ENCODE data around the gene CPPED1.

CPPED1 gene

DNA sequence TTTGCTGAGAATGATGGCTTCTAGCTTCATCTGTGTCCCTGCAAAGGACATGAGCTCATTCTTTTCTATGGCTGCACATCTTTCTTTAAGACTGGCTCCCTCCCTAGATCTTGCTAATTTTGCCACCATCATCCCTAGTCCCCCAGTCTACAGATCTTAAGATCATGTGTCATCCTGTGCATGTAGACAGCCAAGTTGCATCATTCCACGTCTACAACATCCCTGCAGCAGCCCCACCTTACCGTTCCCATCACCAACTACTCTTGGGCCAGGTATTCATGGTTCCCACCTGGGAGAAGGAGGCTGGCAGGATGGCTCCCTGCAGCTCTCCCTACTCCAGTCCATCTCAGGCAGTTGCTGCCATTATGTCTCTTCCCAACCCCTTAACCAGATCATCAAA lies 12.3 kb downstream of the CPPED1 start:
- Histone ChIP-seq H3K36me3 (ENCODE audit: control insufficient read depth, low read length) (no peaks in the 10 kb centered on the region), H3K27ac (ENCODE audit: low read depth, low read length) (no peak overlapping the region), H4K20me1 (ENCODE audit: control insufficient read depth, insufficient read depth, low read depth, low read length) (no peaks in the 10 kb centered on the region), H3K4me1 (ENCODE audit: control insufficient read depth, low read length) (no peaks in the 10 kb centered on the region), H3K9me3 (ENCODE audit: control insufficient read depth, insufficient read depth, low read length) (no peaks in the 10 kb centered on the region), H3K79me2 (ENCODE audit: control insufficient read depth, low read length) (no peaks in the 10 kb centered on the region), H3K27me3 (ENCODE audit: control insufficient read depth, low read length) (no peaks in the 10 kb centered on the region), H3F3A (ENCODE audit: control insufficient read depth, insufficient read depth) (no peaks in the 10 kb centered on the region), H3K4me3 (ENCODE audit: low read length) (no peak overlapping the region), H3K4me2 (ENCODE audit: low read length) (no peak overlapping the region), H3K9me2 (replicated peaks; ENCODE audit: control insufficient read depth, low read length) (no peaks in the 10 kb centered on the region)
- TF ChIP-seq, protein P1, sequence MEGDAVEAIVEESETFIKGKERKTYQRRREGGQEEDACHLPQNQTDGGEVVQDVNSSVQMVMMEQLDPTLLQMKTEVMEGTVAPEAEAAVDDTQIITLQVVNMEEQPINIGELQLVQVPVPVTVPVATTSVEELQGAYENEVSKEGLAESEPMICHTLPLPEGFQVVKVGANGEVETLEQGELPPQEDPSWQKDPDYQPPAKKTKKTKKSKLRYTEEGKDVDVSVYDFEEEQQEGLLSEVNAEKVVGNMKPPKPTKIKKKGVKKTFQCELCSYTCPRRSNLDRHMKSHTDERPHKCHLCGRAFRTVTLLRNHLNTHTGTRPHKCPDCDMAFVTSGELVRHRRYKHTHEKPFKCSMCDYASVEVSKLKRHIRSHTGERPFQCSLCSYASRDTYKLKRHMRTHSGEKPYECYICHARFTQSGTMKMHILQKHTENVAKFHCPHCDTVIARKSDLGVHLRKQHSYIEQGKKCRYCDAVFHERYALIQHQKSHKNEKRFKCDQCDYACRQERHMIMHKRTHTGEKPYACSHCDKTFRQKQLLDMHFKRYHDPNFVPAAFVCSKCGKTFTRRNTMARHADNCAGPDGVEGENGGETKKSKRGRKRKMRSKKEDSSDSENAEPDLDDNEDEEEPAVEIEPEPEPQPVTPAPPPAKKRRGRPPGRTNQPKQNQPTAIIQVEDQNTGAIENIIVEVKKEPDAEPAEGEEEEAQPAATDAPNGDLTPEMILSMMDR (IDR thresholded peaks at IDR 0.05; ENCODE audit: low read depth, low read length, poor library complexity, severe bottlenecking): no peak
- no peak for TF ChIP-seq EZH2phosphoT487 (IDR thresholded peaks at IDR 0.05; ENCODE audit: borderline replicate concordance, low read length)

DNA sequence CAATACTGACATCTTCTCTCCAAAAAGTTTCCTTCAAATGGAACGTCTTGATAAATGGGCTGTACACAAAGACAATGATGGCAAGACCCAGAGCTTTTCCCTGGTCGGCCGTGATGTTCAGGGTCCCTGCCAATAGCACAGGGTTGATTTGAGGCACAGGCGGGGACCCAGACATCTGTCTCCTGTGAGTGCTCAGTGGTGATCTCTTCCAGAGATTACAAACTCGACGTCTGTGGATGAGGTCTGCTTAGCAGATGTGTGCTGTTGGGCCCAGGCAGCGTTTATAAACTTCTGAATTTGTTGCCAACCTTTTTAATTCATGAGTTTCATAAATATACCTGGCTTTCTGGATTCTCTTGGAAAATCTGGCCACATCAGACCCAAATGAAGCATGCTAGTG lies 14.9 kb downstream of the CPPED1 start:
- Histone ChIP-seq H3K9me3 (ENCODE audit: control insufficient read depth, insufficient read depth, low read length) (no peaks in the 10 kb centered on the region), H3K4me3 (ENCODE audit: low read length) (no peak overlapping the region), H4K20me1 (ENCODE audit: control insufficient read depth, insufficient read depth, low read depth, low read length) (no peaks in the 10 kb centered on the region), H3K79me2 (ENCODE audit: control insufficient read depth, low read length) (no peaks in the 10 kb centered on the region), H3K9me2 (replicated peaks; ENCODE audit: control insufficient read depth, low read length) (no peaks in the 10 kb centered on the region), H3K36me3 (ENCODE audit: control insufficient read depth, low read length) (no peaks in the 10 kb centered on the region), H3K4me1 (ENCODE audit: control insufficient read depth, low read length) (no peaks in the 10 kb centered on the region), H3K4me2 (ENCODE audit: low read length) (no peak overlapping the region), H3K27me3 (ENCODE audit: control insufficient read depth, low read length) (no peaks in the 10 kb centered on the region), H3F3A (ENCODE audit: control insufficient read depth, insufficient read depth) (no peaks in the 10 kb centered on the region), H3K27ac (ENCODE audit: low read depth, low read length) (no peak overlapping the region)
- no peak for TF ChIP-seq EZH2phosphoT487 (IDR thresholded peaks at IDR 0.05; ENCODE audit: borderline replicate concordance, low read length)
- TF ChIP-seq, protein P1 (IDR thresholded peaks at IDR 0.05; ENCODE audit: low read depth, low read length, poor library complexity, severe bottlenecking): no peak

DNA sequence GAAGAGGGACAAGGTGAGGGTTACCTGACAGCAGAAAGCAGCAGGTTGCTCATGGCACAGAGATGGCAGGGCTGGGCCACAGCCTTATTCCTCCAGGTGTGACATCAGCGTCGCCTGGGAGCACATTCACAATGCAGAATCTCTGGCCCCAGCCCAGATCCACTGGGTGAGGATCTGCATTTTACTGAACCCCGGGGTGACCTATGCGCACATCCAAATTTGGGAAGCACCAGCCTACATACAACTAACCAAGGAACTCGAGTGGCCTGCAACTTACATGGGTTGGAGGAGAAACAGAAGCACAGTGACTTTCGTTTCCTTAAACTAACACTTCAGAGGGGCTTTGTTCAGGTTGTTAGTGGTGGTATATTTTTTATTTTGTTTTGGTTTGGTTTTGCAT lies 17.6 kb downstream of the CPPED1 start:
- no peak overlapping the region for H3K4me2 ChIP-seq (ENCODE audit: low read length)
- H4K20me1 ChIP-seq (ENCODE audit: control insufficient read depth, insufficient read depth, low read depth, low read length): no peaks in the 10 kb centered on the region
- no peaks in the 10 kb centered on the region for H3F3A ChIP-seq (ENCODE audit: control insufficient read depth, insufficient read depth)
- H3K4me3 ChIP-seq (ENCODE audit: low read length): no peak overlapping the region
- no peaks in the 10 kb centered on the region for H3K36me3 ChIP-seq (ENCODE audit: control insufficient read depth, low read length)
- no peak overlapping the region for H3K27ac ChIP-seq (ENCODE audit: low read depth, low read length)
- no peaks in the 10 kb centered on the region for H3K79me2 ChIP-seq (ENCODE audit: control insufficient read depth, low read length)
- H3K4me1 ChIP-seq (ENCODE audit: control insufficient read depth, low read length): no peaks in the 10 kb centered on the region
- TF ChIP-seq, protein P1 (IDR thresholded peaks at IDR 0.05; ENCODE audit: low read depth, low read length, poor library complexity, severe bottlenecking): no peak
- TF ChIP-seq EZH2phosphoT487 (IDR thresholded peaks at IDR 0.05; ENCODE audit: borderline replicate concordance, low read length): no peak
- no peaks in the 10 kb centered on the region for H3K9me2 ChIP-seq (replicated peaks; ENCODE audit: control insufficient read depth, low read length)
- H3K27me3 ChIP-seq (ENCODE audit: control insufficient read depth, low read length): no peaks in the 10 kb centered on the region
- H3K9me3 ChIP-seq (ENCODE audit: control insufficient read depth, insufficient read depth, low read length): no peaks in the 10 kb centered on the region

DNA sequence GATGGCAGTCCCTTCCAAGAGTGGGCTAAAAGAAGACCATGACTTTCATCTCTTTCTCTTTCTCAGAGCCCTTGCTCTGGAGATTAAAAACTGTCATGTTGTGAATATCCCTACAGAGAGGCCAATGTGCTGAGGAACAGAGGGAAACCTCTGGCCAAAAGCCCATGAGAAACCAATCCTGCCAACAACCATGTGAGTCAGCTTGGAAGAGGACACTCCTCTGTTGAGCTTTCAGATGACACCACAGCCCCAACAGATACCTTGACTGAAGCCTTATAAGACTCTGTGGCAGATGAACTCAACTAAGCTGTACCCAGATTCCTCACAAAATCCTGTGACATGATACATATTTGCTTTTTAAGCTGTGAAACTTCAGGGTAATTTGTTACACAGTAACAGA lies 19.6 kb downstream of the CPPED1 start:
- Histone ChIP-seq H3K36me3 (ENCODE audit: control insufficient read depth, low read length) (no peaks in the 10 kb centered on the region), H3K27ac (ENCODE audit: low read depth, low read length) (no peak overlapping the region), H3K4me2 (ENCODE audit: low read length) (no peak overlapping the region), H3K4me1 (ENCODE audit: control insufficient read depth, low read length) (no peaks in the 10 kb centered on the region), H3K79me2 (ENCODE audit: control insufficient read depth, low read length) (no peaks in the 10 kb centered on the region), H3K27me3 (ENCODE audit: control insufficient read depth, low read length) (no peaks in the 10 kb centered on the region), H3K4me3 (ENCODE audit: low read length) (no peak overlapping the region), H4K20me1 (ENCODE audit: control insufficient read depth, insufficient read depth, low read depth, low read length) (no peaks in the 10 kb centered on the region), H3K9me2 (replicated peaks; ENCODE audit: control insufficient read depth, low read length) (no peaks in the 10 kb centered on the region), H3F3A (ENCODE audit: control insufficient read depth, insufficient read depth) (no peaks in the 10 kb centered on the region), H3K9me3 (ENCODE audit: control insufficient read depth, insufficient read depth, low read length) (no peaks in the 10 kb centered on the region)
- TF ChIP-seq EZH2phosphoT487 (IDR thresholded peaks at IDR 0.05; ENCODE audit: borderline replicate concordance, low read length): no peak
- TF ChIP-seq, protein P1 (IDR thresholded peaks at IDR 0.05; ENCODE audit: low read depth, low read length, poor library complexity, severe bottlenecking): no peak
